ENCODE results near the gene VCX3B.

- TF ChIP-seq, protein P1, sequence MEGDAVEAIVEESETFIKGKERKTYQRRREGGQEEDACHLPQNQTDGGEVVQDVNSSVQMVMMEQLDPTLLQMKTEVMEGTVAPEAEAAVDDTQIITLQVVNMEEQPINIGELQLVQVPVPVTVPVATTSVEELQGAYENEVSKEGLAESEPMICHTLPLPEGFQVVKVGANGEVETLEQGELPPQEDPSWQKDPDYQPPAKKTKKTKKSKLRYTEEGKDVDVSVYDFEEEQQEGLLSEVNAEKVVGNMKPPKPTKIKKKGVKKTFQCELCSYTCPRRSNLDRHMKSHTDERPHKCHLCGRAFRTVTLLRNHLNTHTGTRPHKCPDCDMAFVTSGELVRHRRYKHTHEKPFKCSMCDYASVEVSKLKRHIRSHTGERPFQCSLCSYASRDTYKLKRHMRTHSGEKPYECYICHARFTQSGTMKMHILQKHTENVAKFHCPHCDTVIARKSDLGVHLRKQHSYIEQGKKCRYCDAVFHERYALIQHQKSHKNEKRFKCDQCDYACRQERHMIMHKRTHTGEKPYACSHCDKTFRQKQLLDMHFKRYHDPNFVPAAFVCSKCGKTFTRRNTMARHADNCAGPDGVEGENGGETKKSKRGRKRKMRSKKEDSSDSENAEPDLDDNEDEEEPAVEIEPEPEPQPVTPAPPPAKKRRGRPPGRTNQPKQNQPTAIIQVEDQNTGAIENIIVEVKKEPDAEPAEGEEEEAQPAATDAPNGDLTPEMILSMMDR (IDR thresholded peaks at IDR 0.05) = no peak
- TF ChIP-seq EZH2 (IDR thresholded peaks at IDR 0.05) (no peak), EZH2phosphoT487 (IDR thresholded peaks at IDR 0.05) (no peak)
Observed at GRCh38 chrX:8424912-8425311, 39.7 kb upstream of the VCX3B start.
